GM21423 (cell line): ENCODE data around the gene CTXND1.
"Not testable (repeated sequence)": the region's sequence is repeated elsewhere in the genome, so short reads cannot be mapped to it uniquely, and the experiment has no call there.

Experiments used
- ATAC-seq: cut with Tn5 transposase; IDR thresholded peaks from one replicate; pipeline ENCODE4 v1.9.1; 2021; ENCODE audit warnings: mild to moderate bottlenecking, moderate library complexity; ENCODE audit not compliant: unreplicated experiment

The CTXND1 gene

GRCh38 chr15:80252121-80252518 lies at the start of gene CTXND1:
Gene CTXND1 (minus strand): TSS chr15:80252213. CDS start chr15:80201949, 50,264 bp downstream.
- ATAC-seq: no peak

GRCh38 chr15:80301472-80301871 lies 49.5 kb upstream of the CTXND1 start:
- ATAC-seq: no peak

- ATAC-seq: not testable (repeated sequence)
These were observed 43.8 kb upstream of the CTXND1 start for GRCh38 chr15:80295777-80296176.

DNA sequence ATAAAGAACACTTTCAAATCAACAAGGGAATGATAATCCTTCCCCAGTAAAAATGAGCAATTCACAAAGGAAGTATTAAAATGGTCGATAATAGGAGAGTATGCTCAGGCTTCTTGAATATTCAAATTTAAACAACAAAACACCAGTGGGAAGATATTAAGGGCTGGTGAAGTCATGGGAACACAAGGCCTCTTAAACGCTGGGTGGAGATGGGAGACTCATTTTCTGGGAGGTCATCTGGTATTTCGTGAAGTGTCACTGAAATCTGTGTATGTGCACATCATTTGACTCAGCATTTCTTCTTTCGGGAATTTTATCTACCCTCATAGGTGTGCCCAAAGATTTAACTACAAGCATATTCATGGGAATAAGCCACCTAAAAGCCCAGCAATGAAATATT lies 40.1 kb upstream of the CTXND1 start:
- ATAC-seq: no peak

DNA sequence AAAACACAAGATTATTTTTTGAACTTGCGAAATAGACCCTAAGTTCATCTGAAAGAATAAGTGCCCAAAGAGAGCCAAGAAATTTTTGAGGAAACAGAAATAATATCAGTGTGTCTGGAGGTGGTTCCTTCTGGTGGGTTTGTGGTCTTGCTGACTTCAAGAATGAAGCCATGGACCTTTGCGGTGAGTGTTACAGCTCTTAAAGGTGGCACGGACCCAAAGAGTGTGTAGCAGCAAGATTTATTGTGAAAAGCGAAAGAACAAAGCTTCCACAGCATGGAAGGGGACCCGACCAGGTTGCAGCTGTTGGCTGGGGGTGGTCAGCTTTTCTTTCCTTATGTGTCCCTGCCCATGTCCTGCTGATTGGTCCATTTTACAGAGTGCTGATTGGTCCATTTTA lies 38.9 kb upstream of the CTXND1 start:
- not testable (repeated sequence) for ATAC-seq

DNA sequence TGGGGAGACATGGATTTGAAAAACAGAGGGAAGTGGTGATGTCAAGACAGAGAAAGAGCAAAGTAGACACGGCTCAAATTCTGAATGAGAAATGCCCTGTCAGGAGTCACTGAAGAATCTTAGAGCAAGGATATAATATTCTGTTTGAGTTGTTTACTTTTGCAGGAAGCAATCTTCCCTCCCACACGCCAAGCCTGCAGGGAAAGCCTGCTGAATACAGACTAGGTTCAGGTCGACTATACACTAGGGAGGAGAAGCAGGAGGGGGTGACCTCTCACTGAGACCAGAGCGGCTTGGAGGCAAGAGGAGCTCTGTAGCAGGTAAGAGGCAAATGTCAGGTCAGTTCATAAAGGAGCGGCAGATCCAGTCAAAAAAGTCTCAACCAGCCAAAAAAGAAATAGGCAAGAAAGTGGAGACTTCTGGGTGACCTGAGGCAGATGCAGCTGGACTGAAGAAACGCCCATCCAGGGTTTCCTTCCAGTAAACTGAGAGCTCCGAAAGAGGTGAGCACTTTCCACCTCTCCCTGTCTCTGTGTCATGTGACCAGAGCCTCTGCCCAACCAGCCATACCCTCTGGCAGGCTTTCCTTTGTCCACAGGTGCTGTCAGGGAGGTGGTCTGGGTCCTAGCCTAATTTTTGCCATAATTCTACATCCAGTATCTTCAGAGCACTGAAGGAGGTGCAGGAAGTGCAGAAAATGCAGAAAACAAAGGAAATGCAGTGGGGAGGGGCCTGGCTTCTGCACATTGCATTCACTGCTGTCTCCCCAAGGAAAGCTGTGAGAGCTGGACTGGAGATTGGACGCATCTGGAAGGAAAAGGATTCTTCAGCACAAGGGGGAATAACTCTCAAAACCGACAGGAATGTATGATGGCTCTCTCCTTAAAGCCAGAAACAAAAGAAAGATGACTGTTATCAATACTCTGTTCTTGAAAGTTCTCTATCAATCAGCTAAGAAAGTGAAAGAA lies 37.8 kb upstream of the CTXND1 start:
- no peak for ATAC-seq

GRCh38 chr15:80288131-80288530 lies 36.1 kb upstream of the CTXND1 start:
- no peak for ATAC-seq

DNA sequence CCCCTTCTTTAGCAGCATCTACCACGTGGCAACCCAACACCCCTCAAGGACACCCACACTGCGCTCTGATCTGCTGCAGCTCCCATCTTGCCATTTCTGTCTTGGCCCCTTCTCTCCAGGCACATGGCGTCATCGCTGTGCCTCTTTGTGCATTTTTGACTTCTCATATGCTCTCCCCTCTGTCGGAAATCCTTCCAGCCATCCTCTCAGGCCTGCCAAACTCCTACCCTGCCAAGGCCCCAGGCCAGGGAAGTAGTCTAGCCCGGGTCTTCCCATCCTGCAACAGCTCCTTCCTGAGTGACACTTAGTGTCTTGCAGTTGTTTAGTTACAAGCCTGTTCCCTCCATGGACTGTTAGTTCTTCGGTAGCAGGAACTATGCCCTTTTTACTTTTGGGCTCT lies 34.0 kb upstream of the CTXND1 start:
- ATAC-seq: no peak

- no peak for ATAC-seq
These were observed 33.4 kb upstream of the CTXND1 start for GRCh38 chr15:80285379-80285778.

DNA sequence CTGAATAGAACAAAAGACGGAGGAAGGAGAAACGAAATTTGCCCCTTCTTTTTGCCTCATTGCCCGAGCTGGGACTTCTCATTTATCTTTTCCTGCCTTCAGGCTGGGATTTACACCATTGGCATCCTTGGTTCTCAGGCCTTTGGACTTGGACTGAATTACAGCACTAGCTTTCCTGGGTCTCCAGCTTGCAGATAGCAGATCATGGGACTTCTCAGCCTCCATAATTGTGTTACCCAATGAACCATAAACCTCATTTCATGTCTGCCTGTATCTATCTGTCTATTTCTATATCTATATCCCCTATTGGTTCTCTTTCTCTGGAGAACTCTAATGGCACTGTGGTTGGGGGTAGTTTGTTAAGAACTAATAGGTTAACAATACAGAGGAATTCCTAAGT lies 31.5 kb upstream of the CTXND1 start:
- no peak for ATAC-seq

DNA sequence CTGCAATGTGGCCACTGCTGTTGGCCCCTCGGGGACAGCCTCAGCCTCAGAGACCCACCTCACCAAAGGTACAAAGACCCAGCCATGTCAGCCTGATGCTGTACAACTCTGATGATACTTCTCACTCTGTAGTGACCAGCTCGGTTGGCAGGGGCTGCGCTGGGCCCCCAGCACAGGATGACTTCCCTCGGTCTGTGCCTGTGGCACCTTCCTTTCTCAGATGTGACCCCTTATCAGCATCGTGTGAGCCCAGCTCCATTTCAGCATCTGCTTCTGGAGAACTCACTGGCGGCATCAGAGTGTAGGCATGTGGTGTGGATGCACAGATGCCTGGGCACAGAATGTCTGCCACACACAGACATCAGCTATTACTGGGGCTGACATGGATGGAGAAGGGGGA lies 25.1 kb upstream of the CTXND1 start:
- ATAC-seq: no peak

DNA sequence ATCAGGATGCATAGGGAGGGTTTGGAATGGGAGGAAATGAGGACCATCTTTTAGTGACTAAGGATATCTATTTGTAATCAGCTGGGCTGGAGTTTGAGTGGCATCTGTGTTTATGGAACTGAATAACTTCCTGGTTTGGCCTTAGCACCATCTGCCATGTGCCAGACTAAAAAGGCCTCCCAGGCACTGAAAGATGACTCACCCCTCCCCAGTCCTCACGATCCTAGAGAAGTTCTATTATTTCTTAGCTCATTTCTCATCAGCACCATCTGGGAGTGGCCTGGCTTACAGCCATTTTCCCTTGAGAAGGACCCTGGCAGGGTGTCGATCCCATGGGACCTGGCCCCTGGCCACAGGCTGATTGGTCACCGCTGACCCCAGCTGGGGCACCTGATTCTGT lies 23.9 kb upstream of the CTXND1 start:
- ATAC-seq: no peak

DNA sequence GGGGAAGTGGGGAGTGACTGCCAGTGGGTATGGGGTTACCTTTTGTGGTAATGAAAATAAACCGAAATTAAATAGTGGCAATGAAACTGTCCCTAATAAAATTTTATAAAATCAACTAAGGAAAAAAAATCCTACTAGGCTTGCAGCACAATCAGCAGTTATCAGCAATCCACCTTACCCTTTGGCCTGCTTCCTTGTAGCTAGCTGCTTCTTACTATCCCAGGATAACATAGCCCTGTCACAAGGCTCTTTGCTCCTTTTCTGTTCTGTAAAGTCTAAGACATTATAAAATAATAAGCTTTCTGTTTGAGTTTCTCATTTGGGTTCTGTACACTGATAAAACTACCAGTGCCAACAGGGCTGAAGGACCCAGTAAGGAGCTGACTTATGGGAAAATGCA lies 23.0 kb upstream of the CTXND1 start:
- no peak for ATAC-seq

GRCh38 chr15:80274554-80274953 lies 22.5 kb upstream of the CTXND1 start:
- ATAC-seq: no peak

- no peak for ATAC-seq
These were observed 21.0 kb upstream of the CTXND1 start for GRCh38 chr15:80272987-80273386.

GRCh38 chr15:80270472-80270871 lies 18.5 kb upstream of the CTXND1 start:
- ATAC-seq: no peak

DNA sequence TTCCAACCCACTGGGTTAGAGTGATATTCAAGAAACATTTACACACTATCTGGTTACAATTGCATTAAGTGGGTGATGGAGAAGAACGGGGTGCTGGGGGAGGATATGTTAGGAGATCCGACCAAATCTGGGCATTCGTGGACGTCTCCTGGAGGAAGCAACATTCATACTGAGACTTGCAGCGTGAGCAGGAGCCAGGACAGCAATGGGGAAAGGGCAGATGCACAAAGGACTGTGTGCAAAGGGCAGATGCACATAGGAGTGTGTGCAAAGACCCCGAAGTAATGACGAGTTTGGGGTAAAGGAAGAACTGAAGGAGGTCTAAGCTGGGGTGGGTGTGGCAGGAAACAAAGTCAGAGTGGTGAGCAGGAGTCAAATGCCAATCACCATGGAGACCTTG lies 16.1 kb upstream of the CTXND1 start:
- ATAC-seq: no peak

GRCh38 chr15:80267658-80268057 lies 15.6 kb upstream of the CTXND1 start:
- no peak for ATAC-seq

DNA sequence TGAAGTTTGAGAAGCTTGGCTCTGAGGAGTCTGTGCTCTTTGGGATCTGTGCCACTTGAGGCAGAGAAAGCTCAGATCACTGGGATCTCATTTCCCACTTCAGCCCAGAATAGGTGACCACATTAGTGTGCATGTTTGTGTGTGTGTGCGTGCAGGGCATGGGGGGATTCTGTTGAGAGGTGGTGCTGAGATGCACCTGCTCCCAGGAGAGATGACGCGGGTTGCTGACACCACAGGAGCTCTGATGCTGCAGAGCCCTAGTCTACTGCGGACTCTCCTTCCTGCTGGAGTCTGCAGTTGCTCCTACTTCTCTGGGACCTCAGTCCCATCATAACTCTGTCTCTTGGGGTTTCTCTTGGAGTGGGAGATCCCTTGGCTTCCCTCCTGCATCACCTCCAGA lies 14.7 kb upstream of the CTXND1 start:
- no peak for ATAC-seq

GRCh38 chr15:80266113-80266512 lies 14.1 kb upstream of the CTXND1 start:
- no peak for ATAC-seq

- ATAC-seq: no peak
These were observed 13.0 kb upstream of the CTXND1 start for GRCh38 chr15:80265021-80265420.

DNA sequence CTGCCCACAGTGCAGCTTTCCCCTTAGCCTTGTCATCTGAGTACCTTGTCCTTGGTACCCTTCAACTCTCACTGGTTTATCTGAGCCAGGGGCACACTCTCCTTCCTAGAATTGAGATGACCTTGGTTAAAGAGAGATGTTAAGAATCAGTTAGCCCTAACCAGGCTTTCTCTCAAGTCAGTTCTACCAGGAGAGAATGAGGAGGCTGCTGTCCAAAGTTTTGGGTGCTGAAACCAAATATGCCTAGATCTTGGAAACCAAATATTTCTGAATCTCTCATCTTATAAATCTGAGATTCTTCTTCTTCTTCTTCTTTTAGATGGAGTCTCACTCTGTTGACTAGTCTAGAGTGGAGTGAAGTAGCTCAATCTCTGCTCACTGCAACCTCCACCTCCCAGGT lies 12.0 kb upstream of the CTXND1 start:
- ATAC-seq: no peak

GRCh38 chr15:80260551-80260950 lies 8.5 kb upstream of the CTXND1 start:
- ATAC-seq: no peak
